ENCODE results near the gene NES.

Gene NES

GRCh38 chr1:156676820-156677615 is at the start of gene NES:
Gene NES, minus strand, starts transcription at chr1:156677407. Its CDS starts 143 bp downstream, at chr1:156677264.
- peak; percentile 68 for DNase-seq (ENCODE audit: low spot score)

- DNase-seq (ENCODE audit: low spot score) = no peak
These were observed 49.5 kb upstream of the NES start for GRCh38 chr1:156726549-156727226.

- DNase-seq (ENCODE audit: low spot score) = peak; percentile 80
These were observed 48.6 kb upstream of the NES start for GRCh38 chr1:156725683-156726280.

GRCh38 chr1:156721535-156721934 is 44.3 kb upstream of the NES start:
- DNase-seq (ENCODE audit: low spot score) = no peak

- no peak for DNase-seq (ENCODE audit: low spot score)
These were observed 43.9 kb upstream of the NES start for GRCh38 chr1:156721131-156721530.

- no peak for DNase-seq (ENCODE audit: low spot score)
These were observed 40.1 kb upstream of the NES start for GRCh38 chr1:156717351-156717750.

GRCh38 chr1:156714830-156715229 is 37.6 kb upstream of the NES start:
- no peak for DNase-seq (ENCODE audit: low spot score)

GRCh38 chr1:156712626-156713025 is 35.4 kb upstream of the NES start:
- DNase-seq (ENCODE audit: low spot score) = no peak

GRCh38 chr1:156711011-156711817 is 34.0 kb upstream of the NES start:
- DNase-seq (ENCODE audit: low spot score) = no peak

GRCh38 chr1:156709757-156710489 is 32.7 kb upstream of the NES start:
- no peak for DNase-seq (ENCODE audit: low spot score)

- DNase-seq (ENCODE audit: low spot score) = no peak
These were observed 31.8 kb upstream of the NES start for GRCh38 chr1:156709031-156709430.

- DNase-seq (ENCODE audit: low spot score) = no peak
These were observed 31.0 kb upstream of the NES start for GRCh38 chr1:156708218-156708661.

GRCh38 chr1:156707417-156708217 is 30.4 kb upstream of the NES start:
- DNase-seq (ENCODE audit: low spot score) = no peak

GRCh38 chr1:156706657-156707416 is 29.6 kb upstream of the NES start:
- no peak for DNase-seq (ENCODE audit: low spot score)

- DNase-seq (ENCODE audit: low spot score) = no peak
These were observed 28.9 kb upstream of the NES start for GRCh38 chr1:156705918-156706656.

GRCh38 chr1:156705321-156705917 is 28.2 kb upstream of the NES start, which contains the start of gene CRABP2:
Gene CRABP2, minus strand, starts transcription at chr1:156705583. Its CDS starts 137 bp downstream, at chr1:156705446.
- no peak for DNase-seq (ENCODE audit: low spot score)

GRCh38 chr1:156704930-156705320 is 27.7 kb upstream of the NES start:
- no peak for DNase-seq (ENCODE audit: low spot score)

- DNase-seq (ENCODE audit: low spot score) = no peak
These were observed 27.0 kb upstream of the NES start for GRCh38 chr1:156704166-156704711.
